Naive thymus-derived CD4-positive, alpha-beta T cell (primary cell): ENCODE results near the gene CORO2B. TPM values are rescaled to one million over a fixed set of nuclear protein-coding genes. Genes with fewer than 3 reads are reported as not detected.
"Not testable (repeated sequence)": the region's sequence is repeated elsewhere in the genome, so short reads cannot be mapped to it uniquely, and the experiment has no call there.

ENCODE experiments used
- ATAC-seq: fragments of 150-1000 bp; cut with Tn5 transposase; 2 replicates; pipeline ENCODE4 v1.10.0; 2021; ENCODE audit warnings: mild to moderate bottlenecking, moderate library complexity
- CTCF ChIA-PET: fragments of 350-600 bp; sonication (Branson Sonifier 250); formaldehyde crosslinking; loops from one replicate; lab custom pipeline; 2021; ENCODE audit warnings: antibody characterized with exemption; lab: Charles Lee
- POLR2A ChIA-PET: fragments of 350-600 bp; sonication (Branson Sonifier 250); formaldehyde crosslinking; loops from one replicate; lab custom pipeline; 2021; ENCODE audit warnings: antibody characterized with exemption, inconsistent platforms; lab: Charles Lee
- DNase-seq, 9 donors: peaks; one replicate each; pipeline versions ENCODE4 v3.0.0 to v3.0.0-alpha.2; 2020 to 2022; ENCODE audit warnings: mixed read lengths in 1 of 9
- H3K27ac ChIP-seq: one replicate; pipeline ENCODE4 v1.7.0; 2013; ENCODE audit warnings: mild to moderate bottlenecking, low read depth, low read length, moderate library complexity
- H3K27me3 ChIP-seq, 2 donors: one replicate each; pipeline ENCODE4 v1.7.0; 2013; ENCODE audit warnings: low read length in 2 of 2, mild to moderate bottlenecking in 2 of 2, moderate library complexity in 2 of 2; ENCODE audit not compliant: control insufficient read depth in 2 of 2, insufficient read depth in 2 of 2
- H3K36me3 ChIP-seq, 3 experiments: 1 replicate in 2 of 3; 2 replicates in 1 of 3; pipeline ENCODE4 v1.7.0; 2013; ENCODE audit warnings: low read length in 3 of 3, mild to moderate bottlenecking in 3 of 3, moderate library complexity in 1 of 3; ENCODE audit not compliant: insufficient read depth in 3 of 3, control insufficient read depth in 2 of 3
- H3K4me1 ChIP-seq, 2 donors: one replicate each; pipeline ENCODE4 v1.7.0; 2013; ENCODE audit warnings: low read length in 2 of 2, mild to moderate bottlenecking in 2 of 2, moderate library complexity in 1 of 2; ENCODE audit not compliant: control insufficient read depth in 2 of 2, insufficient read depth in 2 of 2
- H3K4me3 ChIP-seq: 2 replicates; pipeline ENCODE4 v1.7.0; 2013; ENCODE audit warnings: mild to moderate bottlenecking, low read length
- H3K9me3 ChIP-seq, 3 experiments: 1 replicate in 2 of 3; 2 replicates in 1 of 3; pipeline ENCODE4 v1.7.0; 2013; ENCODE audit warnings: low read length in 3 of 3; ENCODE audit not compliant: control insufficient read depth in 2 of 3
- H3K27ac Mint-ChIP-seq, 9 donors: one replicate each; pipeline ENCODE4 v1.8.0; 2020 to 2022; ENCODE audit warnings: mixed read lengths in 9 of 9, mild to moderate bottlenecking in 8 of 9, moderate library complexity in 5 of 9, inconsistent platforms in 2 of 9
- H3K27me3 Mint-ChIP-seq, 5 donors: one replicate each; pipeline ENCODE4 v1.8.0; 2021 to 2022; ENCODE audit warnings: mixed read lengths in 5 of 5, mild to moderate bottlenecking in 1 of 5
- H3K36me3 Mint-ChIP-seq, 5 donors: one replicate each; pipeline ENCODE4 v1.8.0; 2020 to 2022; ENCODE audit warnings: mixed read lengths in 5 of 5, mild to moderate bottlenecking in 3 of 5, inconsistent platforms in 1 of 5
- H3K4me1 Mint-ChIP-seq, 7 donors: one replicate each; pipeline ENCODE4 v1.8.0; 2020 to 2022; ENCODE audit warnings: mixed read lengths in 7 of 7, mild to moderate bottlenecking in 3 of 7, inconsistent platforms in 1 of 7
- H3K4me3 Mint-ChIP-seq, 10 donors: one replicate each; pipeline ENCODE4 v1.8.0; 2020 to 2022; ENCODE audit warnings: mild to moderate bottlenecking in 10 of 10, mixed read lengths in 10 of 10, moderate library complexity in 6 of 10, inconsistent platforms in 2 of 10
- H3K9me3 Mint-ChIP-seq, 11 donors: one replicate each; pipeline ENCODE4 v1.8.0; 2020 to 2022; ENCODE audit warnings: mixed read lengths in 11 of 11, mild to moderate bottlenecking in 4 of 11, inconsistent platforms in 1 of 11, moderate library complexity in 1 of 11
- intact Hi-C, 2 donors: fragments of 100-400 bp; cut with micrococcal nuclease; formaldehyde crosslinking; loops; one replicate each; pipeline ENCODE4 v1.15.1; 2023
- polyA plus RNA-seq, 2 donors: library from polyadenylated mRNA; unstranded; fragments of 300-500 nt; fragmentation: Illumina TruSeq; gene quantifications; one replicate each; pipeline ENCODE4 v1.2.3, GENCODE V29; 2021
- total RNA-seq, 6 experiments: library from RNA in 5 of 6; stranded (reverse) in 5 of 6; gene quantifications; 1 replicate in 5 of 6; 2 replicates in 1 of 6; pipeline ENCODE4 v1.2.3 and lab custom pipeline; 2021 to 2026

Gene CORO2B
- total and polyA plus RNA-seq, 7 experiments from 2014 or later, result 0.15 TPM; not detected in 6

GRCh38 chr15:68644996-68645395 lies 66.2 kb downstream of the CORO2B start:
- Mint-ChIP-seq H3K4me3 (no peak overlapping the region), H3K9me3 (no peaks in the 10 kb centered on the region), H3K27me3 (peaks cover 0 to 5% (median 0%) of the 10 kb centered on the region in 5 donors), H3K27ac (no peak overlapping the region), H3K4me1 (no peaks in the 10 kb centered on the region), H3K36me3 (no peaks in the 10 kb centered on the region)
- Histone ChIP-seq H3K27me3 (no peaks in the 10 kb centered on the region), H3K36me3 (no peaks in the 10 kb centered on the region), H3K4me3 (no peak overlapping the region), H3K9me3 (no peaks in the 10 kb centered on the region), H3K4me1 (no peaks in the 10 kb centered on the region), H3K27ac (no peak overlapping the region)
- ATAC-seq, result no peak
- CTCF ChIA-PET, result no interaction called here
- no peak for DNase-seq
- POLR2A ChIA-PET, result no interaction called here
- intact Hi-C loops, result no loop called here

- ChIA-PET CTCF (interaction anchor here (0.6 kb wide), 1 partner anchor 97 kb away, joined by 4 read pairs; no protein-coding TSS in a partner anchor), POLR2A (no interaction called here)
- no peak for DNase-seq
- H3K27me3 Mint-ChIP-seq, result peaks cover 0 to 5% (median 0%) of the 10 kb centered on the region in 5 donors
- H3K9me3 Mint-ChIP-seq, result no peaks in the 10 kb centered on the region
- intact Hi-C loops, result no loop called here
- no peak for ATAC-seq
- Histone ChIP-seq H3K9me3 (no peaks in the 10 kb centered on the region), H3K36me3 (no peaks in the 10 kb centered on the region), H3K4me1 (no peaks in the 10 kb centered on the region), H3K27ac (no peak overlapping the region), H3K27me3 (no peaks in the 10 kb centered on the region), H3K4me3 (no peak overlapping the region)
- H3K4me3 Mint-ChIP-seq, result no peak overlapping the region
- H3K4me1 Mint-ChIP-seq, result no peaks in the 10 kb centered on the region
- H3K36me3 Mint-ChIP-seq, result no peaks in the 10 kb centered on the region
- H3K27ac Mint-ChIP-seq, result no peak overlapping the region
Measured at GRCh38 chr15:68646156-68646555, 67.4 kb downstream of the CORO2B start.

GRCh38 chr15:68646696-68647095 lies 67.9 kb downstream of the CORO2B start:
- Histone ChIP-seq H3K4me1 (no peaks in the 10 kb centered on the region), H3K36me3 (no peaks in the 10 kb centered on the region), H3K9me3 (no peaks in the 10 kb centered on the region), H3K27ac (no peak overlapping the region), H3K4me3 (no peak overlapping the region), H3K27me3 (no peaks in the 10 kb centered on the region)
- H3K27ac Mint-ChIP-seq, result no peak overlapping the region
- no peak overlapping the region for H3K4me3 Mint-ChIP-seq
- no peaks in the 10 kb centered on the region for H3K4me1 Mint-ChIP-seq
- ChIA-PET POLR2A (no interaction called here), CTCF (interaction anchor here (0.6 kb wide), 1 partner anchor 98 kb away, joined by 4 read pairs; no protein-coding TSS in a partner anchor)
- no peaks in the 10 kb centered on the region for H3K9me3 Mint-ChIP-seq
- intact Hi-C loops, result no loop called here
- H3K27me3 Mint-ChIP-seq, result peaks cover 0 to 5% (median 2%) of the 10 kb centered on the region in 5 donors
- H3K36me3 Mint-ChIP-seq, result no peaks in the 10 kb centered on the region
- ATAC-seq (no peak), DNase-seq (no peak)

GRCh38 chr15:68647361-68647760 lies 68.6 kb downstream of the CORO2B start:
- ATAC-seq, H3K9me3 ChIP-seq, CTCF ChIA-PET, H3K36me3 ChIP-seq, H3K27me3 Mint-ChIP-seq, H3K4me3 Mint-ChIP-seq, H3K27ac Mint-ChIP-seq, H3K27ac ChIP-seq, H3K4me1 Mint-ChIP-seq, H3K4me3 ChIP-seq, H3K36me3 Mint-ChIP-seq, H3K4me1 ChIP-seq, H3K9me3 Mint-ChIP-seq, intact Hi-C loops, DNase-seq, POLR2A ChIA-PET, H3K27me3 ChIP-seq: not testable (repeated sequence)

- Histone ChIP-seq H3K4me1 (no peaks in the 10 kb centered on the region), H3K27me3 (no peaks in the 10 kb centered on the region), H3K4me3 (no peak overlapping the region), H3K9me3 (no peaks in the 10 kb centered on the region), H3K27ac (no peak overlapping the region), H3K36me3 (no peaks in the 10 kb centered on the region)
- Mint-ChIP-seq H3K4me3 (no peak overlapping the region), H3K9me3 (no peaks in the 10 kb centered on the region), H3K36me3 (no peaks in the 10 kb centered on the region), H3K27ac (no peak overlapping the region), H3K27me3 (peaks cover 0 to 6% (median 4%) of the 10 kb centered on the region in 5 donors), H3K4me1 (no peaks in the 10 kb centered on the region)
- ChIA-PET POLR2A (no interaction called here), CTCF (interaction anchor here (0.8 kb wide), 1 partner anchor 12 kb away, joined by 3 read pairs; no protein-coding TSS in a partner anchor)
- DNase-seq, result peak in 7 of 9 donors; percentile 10 to 70 (median 18)
- peak; percentile 78 for ATAC-seq
- intact Hi-C loops, result no loop called here
Measured at GRCh38 chr15:68650901-68651709, 72.3 kb downstream of the CORO2B start.

GRCh38 chr15:68651916-68652525 lies 73.2 kb downstream of the CORO2B start:
- Mint-ChIP-seq H3K9me3 (no peaks in the 10 kb centered on the region), H3K4me3 (no peak overlapping the region), H3K27me3 (peaks cover 0 to 6% (median under 1%) of the 10 kb centered on the region in 5 donors), H3K27ac (no peak overlapping the region), H3K4me1 (no peaks in the 10 kb centered on the region), H3K36me3 (no peaks in the 10 kb centered on the region)
- no peaks in the 10 kb centered on the region for H3K36me3 ChIP-seq
- H3K9me3 ChIP-seq, result no peaks in the 10 kb centered on the region
- no peak overlapping the region for H3K27ac ChIP-seq
- CTCF ChIA-PET, result interaction anchor here (0.8 kb wide), 1 partner anchor 11 kb away, joined by 3 read pairs; no protein-coding TSS in a partner anchor
- POLR2A ChIA-PET, result no interaction called here
- intact Hi-C loops, result no loop called here
- H3K4me3 ChIP-seq, result no peak overlapping the region
- no peaks in the 10 kb centered on the region for H3K4me1 ChIP-seq
- no peaks in the 10 kb centered on the region for H3K27me3 ChIP-seq
- ATAC-seq, result no peak
- DNase-seq, result no peak
